ENCODE data around the gene CD302.
"Not testable (repeated sequence)": the region's sequence is repeated elsewhere in the genome, so short reads cannot be mapped to it uniquely, and the experiment has no call there.

Gene CD302, protein sequence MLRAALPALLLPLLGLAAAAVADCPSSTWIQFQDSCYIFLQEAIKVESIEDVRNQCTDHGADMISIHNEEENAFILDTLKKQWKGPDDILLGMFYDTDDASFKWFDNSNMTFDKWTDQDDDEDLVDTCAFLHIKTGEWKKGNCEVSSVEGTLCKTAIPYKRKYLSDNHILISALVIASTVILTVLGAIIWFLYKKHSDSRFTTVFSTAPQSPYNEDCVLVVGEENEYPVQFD

DNA sequence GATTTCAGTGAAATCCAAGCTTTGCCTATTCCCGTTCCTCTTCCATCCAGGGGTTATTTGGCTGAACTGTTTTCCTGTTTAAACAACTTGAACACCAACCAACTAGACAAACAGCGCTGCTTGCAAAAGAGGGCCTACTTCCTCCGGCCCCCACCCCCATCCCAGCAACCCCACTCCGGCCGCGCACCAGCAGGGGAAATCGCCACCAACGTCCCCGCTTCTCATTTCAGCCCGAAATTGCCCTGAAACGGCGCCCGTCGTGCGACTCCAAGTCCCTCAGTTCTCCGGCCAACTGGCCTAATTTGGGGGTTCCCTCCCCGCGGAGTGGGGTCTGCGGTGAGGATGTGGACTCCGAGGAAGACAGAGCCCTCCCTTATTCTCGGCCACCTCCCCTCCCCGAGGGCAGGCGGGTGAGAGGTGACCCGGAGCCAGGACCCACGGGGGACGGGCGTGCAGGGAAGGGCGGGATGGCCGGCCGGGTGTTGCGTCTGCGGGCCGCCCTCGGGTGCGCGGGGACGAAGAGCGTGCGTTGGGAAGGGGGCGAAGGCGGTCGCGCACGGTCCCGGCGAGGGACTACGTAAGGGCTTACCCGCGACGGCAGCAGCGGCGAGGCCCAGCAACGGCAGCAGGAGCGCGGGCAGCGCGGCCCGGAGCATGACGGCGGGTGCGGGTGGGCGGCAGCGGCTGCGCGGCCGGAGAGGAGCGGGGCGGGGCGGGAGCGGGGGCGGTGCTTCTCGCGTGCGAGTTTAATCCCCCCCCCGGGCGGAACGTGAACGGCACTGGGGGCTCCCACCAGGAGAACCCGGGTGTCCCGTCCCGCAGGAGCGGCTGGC is at the start of gene CD302:
Gene CD302 (minus strand): TSS at position 666 of the 833 bp plus-strand sequence. CDS start 10 bp downstream, at position 656.
- in situ Hi-C loops (cut with HindIII; ENCODE audit: low sequenced_read_pairs) = no loop called here

DNA sequence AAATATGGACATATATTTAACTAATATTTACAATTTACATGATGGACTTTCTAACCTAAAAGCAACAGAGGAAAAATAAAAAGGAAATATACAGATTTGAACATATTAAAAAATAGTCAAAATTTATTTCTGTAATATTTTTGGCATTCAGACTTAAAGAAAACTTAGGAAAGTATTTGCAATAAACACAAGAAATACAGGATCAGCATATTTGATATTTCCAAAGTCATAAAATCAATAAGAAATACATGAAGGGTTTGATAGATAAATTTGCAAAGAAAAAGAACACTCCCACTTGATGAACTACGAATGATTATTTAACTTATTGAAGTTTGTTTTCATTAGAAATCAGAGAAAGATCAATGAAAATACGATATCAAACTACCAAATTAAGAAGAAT is 48.6 kb upstream of the CD302 start:
- in situ Hi-C loops (cut with HindIII; ENCODE audit: low sequenced_read_pairs) = no loop called here

DNA sequence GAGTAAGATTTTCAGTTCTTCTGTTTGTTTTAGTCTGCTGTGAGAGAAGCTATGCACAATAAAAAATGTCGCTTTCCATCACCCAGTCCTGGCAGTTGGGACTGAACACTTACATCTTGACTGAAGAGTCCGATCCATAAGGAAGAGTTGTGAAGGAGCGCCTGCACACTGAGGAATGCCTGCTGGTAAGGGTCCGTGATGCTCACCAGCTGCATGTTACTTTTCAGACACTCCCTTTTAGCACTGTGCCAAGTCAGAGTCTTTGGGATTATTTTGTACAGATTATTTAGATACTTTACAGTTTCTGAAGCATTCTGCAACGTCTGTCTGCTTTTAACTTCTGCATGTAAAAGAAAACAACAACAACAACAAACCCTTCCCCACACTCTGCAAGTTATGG is 42.6 kb upstream of the CD302 start:
- in situ Hi-C loops (cut with HindIII; ENCODE audit: low sequenced_read_pairs) = no loop called here

DNA sequence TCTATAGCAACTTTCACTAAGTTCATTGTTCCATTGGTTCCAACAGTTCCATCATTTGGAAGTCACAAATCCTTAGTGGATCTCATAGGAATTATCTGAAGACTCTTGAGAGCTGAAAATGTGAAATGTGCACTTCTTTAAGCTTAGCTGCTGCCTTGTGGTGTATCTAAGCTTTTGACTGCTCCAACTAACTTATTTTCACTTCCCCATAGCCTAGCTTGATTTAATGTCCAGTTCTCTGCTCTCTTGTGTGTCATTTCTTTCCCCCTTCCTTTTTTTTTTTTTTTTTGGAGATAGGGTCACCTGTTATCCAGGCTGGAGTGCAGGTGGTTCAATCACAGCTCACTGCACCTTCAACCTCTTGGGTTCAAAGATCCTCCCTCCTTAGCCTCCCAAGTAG is 34.9 kb upstream of the CD302 start:
- in situ Hi-C loops (cut with HindIII; ENCODE audit: low sequenced_read_pairs) = no loop called here

DNA sequence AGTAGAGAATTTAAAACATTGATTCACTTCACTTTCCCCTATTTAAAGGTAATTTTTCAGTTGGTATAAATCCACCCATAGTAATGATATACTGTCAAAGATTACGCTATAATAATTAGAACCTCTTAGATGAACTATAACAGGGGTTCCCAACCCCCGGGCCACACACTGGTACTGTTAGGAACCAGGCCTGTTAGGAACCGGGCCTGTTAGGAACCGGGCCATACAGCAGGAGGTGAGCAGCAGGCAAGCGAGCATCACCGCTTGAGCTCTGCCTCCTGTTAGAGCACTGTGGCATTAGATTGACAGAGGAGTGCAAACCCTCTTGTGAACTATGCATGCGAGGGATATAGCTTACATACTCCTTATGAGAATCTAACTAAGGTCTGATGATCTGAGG is 34.0 kb upstream of the CD302 start:
- in situ Hi-C loops (cut with HindIII; ENCODE audit: low sequenced_read_pairs) = no loop called here

DNA sequence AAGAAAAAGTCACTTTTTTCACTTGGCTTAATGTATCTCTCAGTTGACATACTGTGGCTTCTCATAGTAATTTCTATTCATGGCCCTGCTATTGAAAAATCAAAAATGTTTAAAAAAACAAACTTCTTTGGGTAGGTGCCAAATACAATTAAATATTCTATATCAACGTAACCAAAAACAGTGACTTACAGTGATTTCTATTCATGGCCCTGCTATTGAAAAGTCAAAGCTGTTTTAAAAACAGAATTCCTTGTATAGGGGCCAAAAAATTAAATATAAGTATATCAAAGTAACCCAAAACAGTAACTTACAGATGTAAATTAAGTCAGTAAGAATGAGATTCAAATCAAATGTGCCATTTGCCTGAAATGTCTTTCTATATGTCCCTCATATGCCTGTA is 31.4 kb upstream of the CD302 start:
- in situ Hi-C loops (cut with HindIII; ENCODE audit: low sequenced_read_pairs) = no loop called here

DNA sequence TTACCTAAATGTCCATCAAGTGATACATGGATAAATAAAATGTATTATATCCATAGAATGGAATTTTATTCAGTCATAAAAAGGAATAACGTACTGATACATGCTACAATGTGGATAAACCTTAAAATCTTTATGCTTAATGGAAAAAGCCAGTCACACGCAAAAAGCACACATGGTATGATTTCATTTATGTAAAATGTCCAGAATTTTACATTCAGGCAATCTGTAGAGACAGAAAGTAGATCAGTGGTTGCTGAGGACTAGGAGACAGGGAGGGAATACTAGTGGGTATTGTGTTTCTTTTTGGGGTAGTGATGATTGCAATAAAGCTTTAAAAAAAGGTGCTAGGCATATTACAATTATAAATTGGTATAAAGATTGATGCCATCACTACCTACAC is 30.7 kb upstream of the CD302 start:
- in situ Hi-C loops (cut with HindIII; ENCODE audit: low sequenced_read_pairs) = no loop called here

DNA sequence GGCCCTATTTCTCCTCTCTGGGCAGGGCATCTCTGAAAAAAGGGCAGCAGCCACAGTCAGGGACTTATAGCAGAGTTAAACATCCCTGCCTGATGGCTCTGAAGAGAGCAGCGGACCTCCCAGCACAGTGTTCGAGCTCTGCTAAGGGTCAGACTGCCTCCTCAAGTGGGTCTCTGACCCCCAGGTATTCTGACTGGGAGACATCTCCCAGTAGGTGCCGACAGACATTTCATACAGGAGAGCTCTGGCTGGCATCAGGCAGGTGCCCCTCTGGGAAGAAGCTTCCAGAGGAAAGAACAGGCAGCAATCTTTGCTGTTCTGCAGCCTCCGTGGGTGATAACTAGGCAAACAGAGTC is 24.4 kb upstream of the CD302 start:
- in situ Hi-C loops (cut with HindIII; ENCODE audit: low sequenced_read_pairs) = not testable (repeated sequence)

DNA sequence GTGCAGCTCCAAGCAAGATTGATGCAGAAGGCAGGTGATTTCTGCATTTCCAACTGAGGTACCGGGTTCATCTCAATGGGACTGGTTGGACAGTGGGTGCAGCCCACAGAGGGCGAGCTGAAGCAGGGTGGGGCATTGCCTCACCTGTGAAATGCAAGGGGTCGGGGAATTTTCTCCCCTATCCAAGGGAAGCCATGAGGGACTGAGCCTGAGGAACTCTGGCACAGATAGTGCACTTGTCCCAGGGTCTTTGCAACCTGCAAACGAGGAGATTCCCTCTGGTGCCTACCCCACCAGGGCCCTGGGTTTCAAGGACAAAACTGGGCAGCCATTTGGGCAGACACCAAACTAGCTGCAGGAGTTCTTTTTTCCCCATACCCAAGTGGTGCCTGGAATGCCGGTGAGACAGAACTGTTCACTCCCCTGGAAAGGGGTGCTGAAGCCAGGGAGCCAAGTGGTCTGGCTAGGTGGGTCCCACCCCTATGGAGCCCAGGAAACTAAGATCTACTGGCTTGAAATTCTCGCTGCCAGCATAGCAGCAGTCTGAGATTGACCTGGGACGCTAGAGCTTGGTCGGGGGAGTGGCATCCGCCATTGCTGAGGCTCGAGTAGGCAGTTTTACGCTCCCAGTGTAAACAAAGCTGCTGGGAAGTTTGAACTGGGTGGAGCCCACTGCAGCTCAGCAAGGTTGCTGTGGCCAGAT is 23.9 kb upstream of the CD302 start:
- in situ Hi-C loops (cut with HindIII; ENCODE audit: low sequenced_read_pairs) = not testable (repeated sequence)

DNA sequence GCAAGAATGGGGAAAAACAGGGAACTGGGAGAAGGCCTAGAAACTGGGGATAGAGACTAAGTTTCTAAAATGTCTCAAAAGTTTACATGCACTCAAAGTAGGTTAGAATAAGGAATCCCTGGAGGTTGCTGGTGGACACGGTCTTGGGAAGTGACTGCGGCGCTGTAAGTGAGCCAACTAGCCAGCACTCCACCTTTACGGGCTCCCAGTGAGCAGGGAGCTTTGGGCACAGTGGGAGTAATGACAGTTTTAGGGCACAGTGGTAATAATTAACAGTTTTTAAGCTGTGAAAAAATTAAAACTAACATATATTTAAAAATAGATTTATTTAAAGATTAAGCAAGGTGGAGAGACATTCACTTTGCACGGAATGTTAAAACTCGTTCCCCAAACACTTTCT is 20.9 kb upstream of the CD302 start:
- in situ Hi-C loops (cut with HindIII; ENCODE audit: low sequenced_read_pairs) = no loop called here

DNA sequence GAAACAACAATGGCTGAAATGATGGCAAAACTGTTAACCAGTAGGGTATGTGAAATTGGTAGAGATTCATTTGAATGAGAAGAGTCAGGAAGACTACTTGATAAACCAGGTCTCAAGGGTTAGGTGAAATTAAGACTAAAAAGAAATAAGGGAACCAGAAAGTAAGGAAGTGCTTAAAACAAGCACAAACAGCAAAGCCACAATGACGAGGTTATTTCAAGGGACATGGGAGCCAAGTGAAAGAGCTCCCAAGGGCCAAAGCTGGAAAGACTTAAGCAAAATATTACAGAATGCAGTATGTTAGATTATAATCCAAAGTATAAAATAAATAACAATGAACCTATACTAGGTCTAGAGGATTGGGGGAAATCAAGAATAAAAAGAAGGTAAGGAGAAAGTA is 19.3 kb upstream of the CD302 start:
- in situ Hi-C loops (cut with HindIII; ENCODE audit: low sequenced_read_pairs) = no loop called here

DNA sequence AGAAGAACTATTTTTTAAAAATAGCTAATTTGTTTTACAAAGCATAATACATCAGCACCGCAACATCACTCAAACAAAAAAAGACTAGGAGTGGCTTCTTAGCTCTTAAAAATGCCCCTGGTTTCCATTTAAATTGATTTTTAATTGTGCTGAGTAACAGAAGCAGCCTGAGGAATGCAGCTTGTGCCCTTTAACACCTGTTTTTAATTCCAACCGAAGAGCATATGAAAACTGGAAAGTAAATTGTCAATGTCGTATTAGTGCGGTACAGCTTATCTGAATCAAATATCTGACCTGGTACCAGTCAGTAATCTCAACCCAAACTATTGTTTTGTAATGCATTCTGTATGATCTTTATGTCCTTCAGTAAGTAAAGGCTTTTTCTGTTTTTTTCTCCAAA is 13.2 kb upstream of the CD302 start:
- in situ Hi-C loops (cut with HindIII; ENCODE audit: low sequenced_read_pairs) = no loop called here

DNA sequence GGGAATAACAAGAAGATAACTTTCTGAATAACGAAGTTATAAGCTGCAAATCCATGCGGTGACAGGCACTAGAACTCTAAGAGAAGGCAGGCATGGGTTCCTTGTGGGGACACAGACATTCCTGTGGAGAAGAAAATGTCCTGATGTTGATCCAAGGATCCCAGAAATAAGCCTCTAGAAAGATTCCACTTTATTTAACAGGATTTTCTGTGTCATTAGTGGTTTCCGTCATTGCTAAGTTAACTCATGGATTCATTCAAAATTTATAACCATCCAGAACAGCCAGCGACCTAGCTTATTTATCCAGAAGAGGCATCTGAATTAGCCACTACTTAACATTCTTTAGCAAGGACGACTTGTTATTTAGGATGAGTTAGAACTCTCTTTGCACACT is 10.0 kb upstream of the CD302 start:
- in situ Hi-C loops (cut with HindIII; ENCODE audit: low sequenced_read_pairs) = no loop called here

DNA sequence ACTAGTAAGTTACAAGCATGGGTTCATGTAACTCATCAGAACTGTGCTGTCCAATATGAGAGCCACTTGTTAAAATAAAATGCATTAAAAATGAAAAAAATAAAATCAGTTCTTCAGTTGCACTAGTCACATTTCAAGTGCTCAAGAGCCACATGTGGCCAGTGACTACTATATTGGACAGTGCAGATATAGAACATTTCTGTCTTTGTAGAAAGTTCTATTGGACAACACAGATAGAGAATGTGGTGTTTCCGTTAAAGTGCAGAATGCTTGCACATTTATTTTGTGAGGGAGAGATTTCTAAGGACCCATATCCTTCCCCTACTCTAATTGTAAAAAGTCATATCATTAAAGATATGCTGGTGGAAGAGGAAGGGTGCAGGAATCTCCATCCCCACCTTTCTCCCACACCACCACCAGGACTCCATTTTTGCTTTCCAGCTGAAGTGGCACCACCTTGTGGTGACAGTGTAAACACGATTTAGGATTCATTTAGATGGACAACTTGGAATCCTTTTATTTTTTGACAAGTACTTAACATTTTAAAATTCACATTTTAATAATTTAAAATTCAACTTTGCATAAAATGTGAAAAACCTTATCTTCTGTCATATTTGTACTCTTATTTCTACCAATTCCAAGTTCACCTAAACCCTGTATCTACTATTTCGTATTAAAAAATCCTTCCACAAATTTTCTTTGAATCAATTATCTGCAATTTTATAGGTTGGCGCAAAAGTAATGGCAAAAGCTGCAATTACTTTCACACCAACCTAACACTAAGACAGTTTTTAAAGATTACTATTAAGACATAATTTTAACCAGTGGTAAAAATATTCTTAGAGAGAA is 9.4 kb upstream of the CD302 start:
- in situ Hi-C loops (cut with HindIII; ENCODE audit: low sequenced_read_pairs) = no loop called here

DNA sequence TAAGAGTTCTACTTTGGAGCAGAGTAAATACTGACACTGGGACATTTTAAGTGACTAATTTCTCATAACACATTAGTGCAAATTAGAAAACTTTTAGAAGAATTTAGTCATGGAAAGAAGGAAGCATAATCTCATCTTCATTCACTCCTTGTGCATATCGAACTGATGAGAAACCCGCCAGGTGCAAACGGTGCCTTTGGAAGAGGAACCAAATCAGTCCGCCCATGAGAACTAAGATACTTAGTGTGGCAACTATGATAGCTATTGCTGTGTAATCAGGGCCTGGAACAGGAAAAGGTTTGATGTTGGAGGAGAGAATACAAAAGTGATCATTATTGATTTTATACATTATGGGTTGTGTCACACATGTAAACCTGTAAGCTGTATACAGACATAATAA is 6.9 kb upstream of the CD302 start:
- in situ Hi-C loops (cut with HindIII; ENCODE audit: low sequenced_read_pairs) = no loop called here

DNA sequence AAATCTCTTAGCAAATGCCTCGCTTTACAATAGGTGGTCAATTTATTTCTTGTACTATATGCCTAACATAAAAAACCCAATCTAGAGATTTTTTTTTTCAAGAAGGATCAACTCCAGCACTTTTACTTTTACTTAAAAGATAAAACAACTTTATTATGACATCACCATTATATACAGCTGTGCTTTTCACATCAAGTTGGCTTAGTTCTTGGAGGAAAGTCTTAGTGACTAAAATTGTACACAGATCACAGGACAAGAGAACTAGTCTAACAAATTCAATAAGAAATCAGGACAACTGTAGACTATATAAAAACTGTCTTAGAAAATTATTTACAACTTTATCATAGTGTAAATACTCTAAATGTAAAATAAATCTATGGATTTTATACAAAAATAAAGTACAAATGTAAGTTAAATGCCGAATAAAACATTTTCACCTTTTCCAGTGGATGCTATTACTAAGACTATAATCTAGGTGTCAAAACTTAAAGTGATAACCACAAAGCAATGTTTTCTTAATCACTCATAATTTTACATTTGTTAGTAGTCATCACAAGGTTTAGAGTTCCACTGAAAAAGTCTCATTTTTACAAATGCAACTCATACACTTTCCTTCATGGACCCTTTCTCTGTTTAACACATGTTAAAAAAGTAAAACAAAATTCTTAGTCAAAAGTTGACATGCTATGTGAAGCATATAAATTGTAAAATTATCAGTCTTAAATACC is 5.4 kb upstream of the CD302 start:
- in situ Hi-C loops (cut with HindIII; ENCODE audit: low sequenced_read_pairs) = no loop called here

DNA sequence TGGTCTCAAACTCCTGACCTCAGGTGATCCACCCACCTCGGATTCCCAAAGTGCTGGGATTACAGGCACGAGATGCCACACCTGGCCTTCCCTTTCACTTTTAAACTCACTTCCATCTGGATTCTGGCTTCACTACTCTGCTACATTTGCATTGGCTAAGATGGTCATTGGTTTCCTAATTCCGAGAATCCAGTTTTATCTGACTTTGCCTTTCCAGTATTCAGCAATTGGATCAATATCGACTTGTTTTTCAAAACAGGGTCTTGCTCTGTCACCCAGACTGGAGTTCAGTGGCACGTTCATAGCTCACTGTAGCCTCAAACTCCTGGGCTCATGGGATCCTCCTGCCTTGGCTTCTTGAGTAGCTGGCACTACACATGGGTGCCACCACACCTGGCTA is 4.7 kb upstream of the CD302 start:
- in situ Hi-C loops (cut with HindIII; ENCODE audit: low sequenced_read_pairs) = no loop called here

DNA sequence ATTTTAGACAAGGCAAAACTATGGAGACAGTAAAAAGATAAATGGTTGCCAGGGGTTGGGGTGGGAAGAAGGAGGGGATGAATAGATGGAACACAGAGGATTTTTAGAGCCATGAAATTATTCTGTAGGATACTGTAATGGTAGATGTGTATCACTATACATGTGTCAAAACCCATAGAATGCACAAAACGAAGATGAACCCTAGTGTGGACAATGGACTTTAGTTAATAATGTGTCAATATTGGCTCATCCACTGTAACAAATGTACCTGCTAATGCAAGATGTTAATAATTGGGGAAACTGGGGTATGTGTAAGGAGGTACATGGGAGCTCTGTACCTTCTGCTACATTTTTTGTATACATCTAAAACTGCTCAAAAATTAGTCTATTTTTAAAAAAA is 1.8 kb upstream of the CD302 start:
- in situ Hi-C loops (cut with HindIII; ENCODE audit: low sequenced_read_pairs) = no loop called here

DNA sequence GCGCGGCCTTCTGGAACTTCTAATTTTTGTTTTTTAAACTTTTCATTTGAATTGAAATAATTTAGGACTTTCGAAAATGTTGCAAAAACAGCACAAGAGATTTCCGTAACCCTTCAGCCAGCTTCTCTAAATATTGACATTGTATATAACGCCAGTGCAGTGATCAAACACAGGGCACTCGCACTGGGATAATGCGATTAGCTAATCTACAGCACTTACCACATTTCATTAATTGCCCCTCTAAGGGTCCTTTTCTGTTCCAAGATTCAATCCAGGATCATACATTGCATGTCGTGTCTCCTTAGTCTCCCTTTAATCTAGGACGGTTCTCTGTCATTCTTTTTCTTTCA is 343 bp upstream of the CD302 start:
- in situ Hi-C loops (cut with HindIII; ENCODE audit: low sequenced_read_pairs) = no loop called here

DNA sequence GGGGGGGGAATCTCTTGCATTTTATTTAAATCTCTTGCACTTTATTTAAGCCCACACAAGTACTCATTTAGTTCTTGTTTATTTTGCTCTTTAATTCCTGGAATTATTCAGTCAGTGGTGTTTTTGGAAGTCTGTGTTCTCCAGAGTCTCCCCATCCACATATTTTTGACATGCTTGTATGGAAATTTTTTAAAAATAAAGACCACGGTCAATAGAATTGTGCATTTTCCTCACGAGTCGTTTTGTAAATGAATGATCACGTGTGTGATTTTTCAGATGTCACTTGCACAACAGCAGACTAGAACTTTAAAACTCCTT is 824 bp downstream of the CD302 start:
- in situ Hi-C loops (cut with HindIII; ENCODE audit: low sequenced_read_pairs) = no loop called here

All from endothelial cell of hepatic sinusoid (primary cell).